AML-193 (cell line): Measurements from ENCODE around the gene GARS1.
"Not testable (repeated sequence)": the region's sequence is repeated elsewhere in the genome, so short reads cannot be mapped to it uniquely, and the experiment has no call there.

Experiments
- DNase-seq, 2 experiments: peaks; one replicate each; lab custom pipeline; 2025; lab: John Stamatoyannopoulos, UW

Gene GARS1

GRCh38 chr7:30594540-30595435, at the start of gene GARS1:
TSS of gene GARS1 (plus strand) at chr7:30594878. CDS start at chr7:30594922, 44 bp downstream.
- peak; percentile 77 to 80 for DNase-seq

GRCh38 chr7:30545791-30546555, 48.7 kb upstream of the GARS1 start:
- no peak for DNase-seq

GRCh38 chr7:30546596-30546995, 48.1 kb upstream of the GARS1 start:
- no peak for DNase-seq

GRCh38 chr7:30548845-30549244, 45.8 kb upstream of the GARS1 start:
- peak; percentile 23 to 56 for DNase-seq

- no peak for DNase-seq
Measured at GRCh38 chr7:30549931-30550493, 44.7 kb upstream of the GARS1 start.

GRCh38 chr7:30552330-30552729, 42.3 kb upstream of the GARS1 start:
- DNase-seq: no peak

GRCh38 chr7:30553141-30553540, 41.5 kb upstream of the GARS1 start:
- DNase-seq: no peak

- no peak for DNase-seq
Measured at GRCh38 chr7:30553546-30553945, 41.1 kb upstream of the GARS1 start.

- DNase-seq: no peak
Measured at GRCh38 chr7:30555525-30555924, 39.2 kb upstream of the GARS1 start.

GRCh38 chr7:30556840-30557239, 37.8 kb upstream of the GARS1 start:
- DNase-seq: no peak

- no peak for DNase-seq
Measured at GRCh38 chr7:30557245-30557644, 37.4 kb upstream of the GARS1 start.

- DNase-seq: no peak
Measured at GRCh38 chr7:30559611-30560010, 35.1 kb upstream of the GARS1 start.

GRCh38 chr7:30561389-30561788, 33.3 kb upstream of the GARS1 start:
- DNase-seq: no peak

- DNase-seq: no peak
Measured at GRCh38 chr7:30562498-30562897, 32.2 kb upstream of the GARS1 start.

GRCh38 chr7:30562909-30563308, 31.8 kb upstream of the GARS1 start:
- no peak for DNase-seq

GRCh38 chr7:30563326-30563942, 31.2 kb upstream of the GARS1 start:
- no peak for DNase-seq

- DNase-seq: peak; percentile 65 to 69
Measured at GRCh38 chr7:30564243-30564892, 30.3 kb upstream of the GARS1 start.

GRCh38 chr7:30566596-30566995, 28.1 kb upstream of the GARS1 start:
- DNase-seq: no peak

- no peak for DNase-seq
Measured at GRCh38 chr7:30567081-30567480, 27.6 kb upstream of the GARS1 start.

GRCh38 chr7:30570238-30570637, 24.4 kb upstream of the GARS1 start:
- DNase-seq: not testable (repeated sequence)

- DNase-seq: no peak
Measured at GRCh38 chr7:30572212-30572841, 22.4 kb upstream of the GARS1 start.
